Testis (tissue), 5 donors: ENCODE results near the gene BLTP2. TPM values are rescaled to one million over a fixed set of nuclear protein-coding genes. Genes with fewer than 3 reads are reported as not detected.
A peak's percentile ranks its signal among the peaks of the same experiment; 100 is the strongest.

ENCODE experiments used
- DNase-seq: peaks from one replicate; pipeline ENCODE4 v3.0.0-alpha.2; 2019
- H3K27ac ChIP-seq, 2 donors: fragments of 200-600 bp; sonication (generic); one replicate each; pipeline ENCODE4 v1.5.1; 2019
- H3K27me3 ChIP-seq: fragments of 200-600 bp; sonication (generic); one replicate; pipeline ENCODE4 v1.5.1; 2019
- H3K36me3 ChIP-seq: fragments of 200-600 bp; sonication (generic); one replicate; pipeline ENCODE4 v1.5.1; 2017; ENCODE audit warnings: low read depth; ENCODE audit errors: missing control alignments
- H3K4me1 ChIP-seq: fragments of 200-600 bp; sonication (generic); one replicate; pipeline ENCODE4 v1.5.1; 2019
- H3K4me3 ChIP-seq, 2 donors: fragments of 200-600 bp; sonication (generic); one replicate each; pipeline ENCODE4 v1.5.1; 2017 to 2019
- H3K9me3 ChIP-seq: fragments of 200-600 bp; sonication (generic); one replicate; pipeline ENCODE4 v1.5.1; 2017
- CTCF ChIP-seq, 3 experiments: fragments of 450-650 bp in 2 of 3; fragments of 200-600 bp in 1 of 3; sonication (generic) in 1 of 3; IDR thresholded peaks; one replicate each; pipeline ENCODE4 v1.5.1; 2016 to 2019; ENCODE audit warnings: antibody characterized with exemption in 3 of 3, mild to moderate bottlenecking in 2 of 3, moderate library complexity in 1 of 3
- POLR2A ChIP-seq: fragments of 450-650 bp; IDR thresholded peaks from one replicate; pipeline ENCODE4 v1.6.1; 2017; ENCODE audit warnings: antibody characterized with exemption, mild to moderate bottlenecking, moderate library complexity
- WGBS, 2 donors: methylation state at CpG; one replicate each; pipeline ENCODE4 v1.1.5; 2018; 5-methylcytosine and 5-hydroxymethylcytosine counted together
- intact Hi-C: fragments of 100-400 bp; cut with DNase I; formaldehyde crosslinking; loops from one replicate; pipeline ENCODE4 v1.15.1; 2023; ENCODE audit warnings: low total_unique reads
- long read RNA-seq, 2 donors: transcript quantifications; one replicate each; lab custom pipeline, GENCODE V29; 2026
- polyA plus RNA-seq: library from polyadenylated mRNA; stranded (reverse); fragments of 350-450 nt; fragmentation: Illumina TruSeq; extraction: RNeasy Lipid Tissue Mini Kit (QIAGEN cat#74804); gene quantifications from one replicate; pipeline ENCODE4 v1.2.3, GENCODE V29; 2014; ENCODE audit warnings: low read depth, low replicate concordance; ENCODE audit not compliant: insufficient read depth
- total RNA-seq, 2 donors: library from RNA; depleted of rRNA; stranded (reverse); fragments of >200 nt; gene quantifications; one replicate each; pipeline ENCODE4 v1.2.3, GENCODE V29; 2016

BLTP2 gene
- total RNA-seq: 100 to 1,000 TPM; 128 to 147 TPM
- polyA plus RNA-seq: 84.7 TPM
- long read RNA-seq, donor 1, full-length matches to known transcripts: 4 of 9 reads
- long read RNA-seq, donor 1, partial matches to known transcripts: 5 of 9 reads
- long read RNA-seq, donor 1, other reads (novel, unspliced or antisense): 0 of 9 reads
- long read RNA-seq, donor 2, partial matches to known transcripts: 6 of 6 reads
- long read RNA-seq, donor 2, other reads (novel, unspliced or antisense): 0 of 6 reads

- intact Hi-C loops: no loop called here
- TF ChIP-seq CTCF (IDR thresholded peaks at IDR 0.05): peak in 2 of 3 experiments; percentile 13 to 28
- peak; percentile 57 for TF ChIP-seq POLR2A
These were observed at the start of gene BLTP2 for GRCh38 chr17:28644787-28645575. BLTP2 (minus strand) TSS chr17:28645158; CDS start chr17:28645056, 102 bp downstream.

GRCh38 chr17:28693869-28694268 lies 48.9 kb upstream of the BLTP2 start:
- 90% methylated on average over 1 of the region's 1 CpG; no CpG with 5 or more reads in 1 of the 2 donors for WGBS, 2 donors
- Histone ChIP-seq H3K9me3 (no peaks in the 10 kb centered on the region), H3K4me1 (no peaks in the 10 kb centered on the region), H3K27me3 (no peaks in the 10 kb centered on the region), H3K36me3 (no peaks in the 10 kb centered on the region), H3K27ac (no peak overlapping the region), H3K4me3 (no peak overlapping the region)
- DNase-seq: no peak
- intact Hi-C loops: no loop called here
- TF ChIP-seq POLR2A (no peak), CTCF (IDR thresholded peaks at IDR 0.05) (no peak)

More at GRCh38 chr17:28644787-28645575, at the start of gene BLTP2:
- 0 to 1% methylated on average over 33 to 79 of the region's 89 CpGs for WGBS, 2 donors
- Histone ChIP-seq H3K27me3 (no peaks in the 10 kb centered on the region), H3K36me3 (no peaks in the 10 kb centered on the region), H3K27ac (peak within 1 kb of the TSS; percentile 89 to 97), H3K4me3 (peak within 1 kb of the TSS; percentile 98 to 99), H3K4me1 (peaks cover 28% of the 10 kb centered on the region), H3K9me3 (no peaks in the 10 kb centered on the region)
- peak; percentile 97 for DNase-seq

- Histone ChIP-seq H3K27ac (no peak overlapping the region), H3K4me3 (no peak overlapping the region), H3K27me3 (no peaks in the 10 kb centered on the region), H3K36me3 (no peaks in the 10 kb centered on the region), H3K4me1 (no peaks in the 10 kb centered on the region), H3K9me3 (no peaks in the 10 kb centered on the region)
- intact Hi-C loops: no loop called here
- no peak for DNase-seq
- TF ChIP-seq CTCF (IDR thresholded peaks at IDR 0.05): no peak
- no peak for TF ChIP-seq POLR2A
- WGBS, 2 donors: 86 to 96% methylated on average over 3 of the region's 3 CpGs
These were observed 44.1 kb upstream of the BLTP2 start for GRCh38 chr17:28689011-28689410.

GRCh38 chr17:28688481-28688880 lies 43.5 kb upstream of the BLTP2 start:
- no peaks in the 10 kb centered on the region for H3K36me3 ChIP-seq
- H3K4me3 ChIP-seq: no peak overlapping the region
- intact Hi-C loops: no loop called here
- TF ChIP-seq POLR2A: no peak
- TF ChIP-seq CTCF (IDR thresholded peaks at IDR 0.05): no peak
- H3K4me1 ChIP-seq: no peaks in the 10 kb centered on the region
- DNase-seq: no peak
- H3K27ac ChIP-seq: no peak overlapping the region
- 93 to 95% methylated on average over 4 of the region's 4 CpGs for WGBS, 2 donors
- no peaks in the 10 kb centered on the region for H3K27me3 ChIP-seq
- no peaks in the 10 kb centered on the region for H3K9me3 ChIP-seq
